Fibroblast of peridontal ligament (primary cell): ENCODE data around the gene LMLN.
A peak's percentile ranks its signal among the peaks of the same experiment; 100 is the strongest.
"Not testable (repeated sequence)": the region's sequence is repeated elsewhere in the genome, so short reads cannot be mapped to it uniquely, and the experiment has no call there.

Source experiments
- DNase-seq: peaks from one replicate; pipeline ENCODE4 v3.0.0-alpha.2; 2010; ENCODE audit errors: extremely low read depth

The LMLN gene

DNA sequence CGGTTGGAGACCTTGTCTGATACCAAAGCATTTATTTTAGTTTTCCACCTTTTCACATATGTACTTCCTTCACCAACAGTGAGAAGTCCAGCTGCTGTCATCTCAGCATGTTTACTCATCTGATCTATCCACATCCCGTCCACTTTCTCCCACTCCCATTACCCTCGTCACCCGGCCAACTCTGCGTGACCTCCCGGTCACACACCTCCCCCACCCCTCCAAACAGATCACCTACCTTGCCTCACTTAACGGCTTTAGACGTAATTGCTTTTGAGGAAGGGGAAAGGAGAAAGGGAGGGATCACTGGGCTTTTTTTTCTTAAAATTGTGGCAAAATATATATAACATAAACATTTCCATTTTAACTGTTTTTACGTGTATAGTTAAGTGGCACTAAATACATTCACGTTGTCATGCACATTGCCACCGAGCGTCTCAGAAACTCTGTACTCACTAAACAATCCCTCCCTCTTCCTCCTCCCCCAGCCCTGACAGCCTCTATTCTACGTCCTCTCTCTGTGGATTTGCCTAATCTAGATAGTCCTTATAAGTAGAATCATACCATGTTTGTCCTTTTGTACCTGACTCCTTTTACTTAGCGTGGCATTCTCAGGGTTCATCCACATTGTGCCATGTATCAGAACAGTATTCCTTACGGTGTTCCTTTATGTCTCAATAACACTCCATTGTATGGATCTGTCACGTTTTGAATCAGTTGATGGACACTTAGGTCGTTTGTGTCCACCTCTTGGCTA lies 67.2 kb downstream of the LMLN start:
- no peak for DNase-seq

DNA sequence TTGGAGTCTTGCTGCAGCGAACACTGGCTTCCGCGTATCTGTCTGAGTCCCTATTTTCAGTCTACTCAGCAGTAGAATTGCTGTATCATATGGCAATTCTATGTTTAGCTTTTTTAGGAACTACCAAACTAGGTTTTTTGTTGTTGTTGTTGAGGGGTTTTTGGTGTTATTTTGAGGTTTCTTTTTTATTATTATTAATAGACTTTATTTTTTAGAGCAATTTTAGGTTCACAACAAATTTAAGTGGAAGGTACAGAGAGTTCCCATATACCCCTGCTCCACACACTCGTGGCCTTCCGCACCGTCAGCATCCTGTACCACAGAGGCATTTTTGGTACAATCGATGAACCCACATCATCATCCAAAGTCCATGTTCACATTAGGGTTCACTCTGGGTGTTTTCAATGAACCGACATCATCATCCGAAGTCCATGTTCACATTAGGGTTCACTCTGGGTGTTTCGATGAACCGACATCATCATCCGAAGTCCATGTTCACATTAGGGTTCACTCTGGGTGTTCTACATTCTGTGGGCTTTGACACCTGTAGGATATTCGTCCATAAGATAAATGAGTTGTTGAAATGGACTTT lies 67.9 kb downstream of the LMLN start:
- DNase-seq: no peak

DNA sequence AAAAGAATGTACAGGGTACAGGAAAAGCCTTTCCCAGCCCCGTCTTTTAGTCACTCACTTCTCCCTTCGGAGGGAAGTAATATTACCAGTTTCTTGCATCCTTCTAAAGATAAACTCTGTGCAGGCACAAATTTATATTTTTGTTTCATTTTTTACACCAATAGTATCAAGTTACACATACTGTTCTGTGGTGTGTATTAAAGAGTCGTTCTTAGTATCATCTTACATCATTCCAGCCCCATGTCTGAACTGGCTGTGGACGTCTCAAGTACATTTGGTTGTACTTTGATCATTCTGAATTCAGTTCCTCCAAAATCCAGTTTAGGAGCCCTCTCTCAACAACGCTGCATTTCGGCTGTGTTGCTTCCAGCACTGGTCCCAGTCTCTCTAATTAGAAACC lies 68.7 kb downstream of the LMLN start:
- DNase-seq: peak; percentile 63

DNA sequence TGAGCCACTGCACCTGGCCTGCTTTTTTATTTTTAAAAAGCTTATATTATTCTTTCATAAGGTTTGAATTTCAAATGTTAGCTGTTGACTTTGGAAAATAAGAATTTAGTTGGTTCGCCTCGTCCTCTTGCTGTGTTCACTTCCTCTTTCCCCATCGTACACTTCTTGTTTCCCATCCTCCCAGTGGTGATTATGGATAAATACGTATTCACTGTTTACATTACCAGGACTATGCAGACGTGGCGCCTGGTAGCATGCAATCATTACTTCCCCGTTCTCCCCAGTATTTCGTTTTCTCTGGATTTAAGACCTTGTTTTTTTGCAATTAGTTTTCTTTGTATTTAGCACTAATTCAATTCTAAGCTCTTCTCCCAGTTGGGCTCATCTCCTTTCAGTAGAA lies 70.1 kb downstream of the LMLN start:
- DNase-seq: no peak

DNA sequence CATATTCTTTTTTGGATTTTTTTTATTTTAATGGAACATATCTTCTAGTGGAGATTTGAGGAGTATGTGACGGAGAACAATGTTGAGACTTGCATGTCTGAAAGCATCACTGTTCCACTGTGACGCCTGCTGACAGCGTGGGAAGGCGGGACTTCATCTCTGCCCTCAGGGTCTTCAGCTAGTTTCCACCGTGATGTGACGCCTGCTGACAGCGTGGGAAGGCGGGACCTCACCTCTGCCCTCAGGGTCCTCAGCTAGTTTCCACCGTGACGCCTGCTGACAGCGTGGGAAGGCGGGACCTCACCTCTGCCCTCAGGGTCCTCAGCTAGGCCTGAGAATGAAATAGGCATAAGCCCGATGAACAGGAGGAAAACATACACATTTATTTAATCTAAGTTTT lies 70.7 kb downstream of the LMLN start:
- DNase-seq: no peak

DNA sequence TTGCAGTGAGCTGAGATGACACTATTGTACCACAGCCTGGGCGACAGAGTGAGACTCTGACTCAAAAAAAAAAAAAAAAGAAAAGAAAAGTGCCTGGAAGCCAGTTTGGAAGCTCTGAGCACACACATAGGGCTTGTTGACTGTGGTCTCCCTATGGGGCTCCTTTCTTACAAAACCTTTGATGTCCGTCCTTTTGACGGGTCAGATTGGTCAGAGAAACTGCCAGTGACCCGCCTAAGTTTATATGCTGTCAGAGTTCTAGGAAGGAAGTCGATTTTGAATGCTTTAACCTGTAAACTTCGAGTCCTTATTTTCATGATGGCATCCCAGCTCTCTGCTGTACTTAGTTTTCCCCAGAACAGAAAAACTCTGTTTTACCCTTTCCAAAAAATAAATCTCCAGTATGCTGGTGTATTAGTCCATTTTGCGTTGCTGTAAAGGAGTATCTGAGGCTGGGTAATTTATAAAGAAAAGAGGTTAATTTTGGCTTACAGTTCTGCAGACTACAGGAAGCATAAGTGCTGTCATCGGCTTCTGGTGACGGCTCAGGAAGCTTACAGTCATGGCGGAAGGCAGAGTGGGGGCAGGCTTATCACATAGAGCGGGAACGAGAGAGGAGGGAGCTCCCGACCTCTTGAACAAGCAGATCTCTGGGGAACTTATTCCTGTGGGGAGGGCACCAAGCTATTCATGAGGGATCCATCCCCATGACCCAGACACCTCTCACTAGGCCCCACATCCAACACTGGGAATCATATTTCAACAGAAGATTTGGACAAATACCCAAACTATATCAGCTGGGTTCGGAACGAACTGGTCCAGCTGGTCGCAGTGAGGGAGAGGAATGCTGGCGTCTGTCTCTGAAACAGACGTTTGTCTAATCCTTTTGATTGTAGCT lies 72.3 kb downstream of the LMLN start:
- DNase-seq: no peak

DNA sequence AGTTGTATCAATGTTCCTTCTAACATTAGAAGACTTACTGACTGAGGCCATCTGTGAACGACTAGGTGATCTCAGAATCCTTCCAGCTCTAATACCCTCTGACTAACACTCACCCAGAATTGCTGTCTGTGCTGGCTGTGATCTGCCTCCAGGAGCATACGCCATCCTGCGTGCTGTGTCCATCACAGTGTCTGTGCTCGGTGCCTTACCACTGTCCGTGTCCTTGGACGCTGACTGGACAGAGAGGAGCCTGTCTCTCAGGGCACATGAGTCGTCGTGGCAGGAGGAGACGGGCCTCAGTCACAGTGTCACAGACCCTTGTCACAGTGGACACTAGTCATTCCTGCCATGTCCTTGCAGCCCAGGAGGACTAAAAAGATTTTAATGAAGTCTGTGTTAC lies 83.1 kb downstream of the LMLN start:
- DNase-seq: no peak

DNA sequence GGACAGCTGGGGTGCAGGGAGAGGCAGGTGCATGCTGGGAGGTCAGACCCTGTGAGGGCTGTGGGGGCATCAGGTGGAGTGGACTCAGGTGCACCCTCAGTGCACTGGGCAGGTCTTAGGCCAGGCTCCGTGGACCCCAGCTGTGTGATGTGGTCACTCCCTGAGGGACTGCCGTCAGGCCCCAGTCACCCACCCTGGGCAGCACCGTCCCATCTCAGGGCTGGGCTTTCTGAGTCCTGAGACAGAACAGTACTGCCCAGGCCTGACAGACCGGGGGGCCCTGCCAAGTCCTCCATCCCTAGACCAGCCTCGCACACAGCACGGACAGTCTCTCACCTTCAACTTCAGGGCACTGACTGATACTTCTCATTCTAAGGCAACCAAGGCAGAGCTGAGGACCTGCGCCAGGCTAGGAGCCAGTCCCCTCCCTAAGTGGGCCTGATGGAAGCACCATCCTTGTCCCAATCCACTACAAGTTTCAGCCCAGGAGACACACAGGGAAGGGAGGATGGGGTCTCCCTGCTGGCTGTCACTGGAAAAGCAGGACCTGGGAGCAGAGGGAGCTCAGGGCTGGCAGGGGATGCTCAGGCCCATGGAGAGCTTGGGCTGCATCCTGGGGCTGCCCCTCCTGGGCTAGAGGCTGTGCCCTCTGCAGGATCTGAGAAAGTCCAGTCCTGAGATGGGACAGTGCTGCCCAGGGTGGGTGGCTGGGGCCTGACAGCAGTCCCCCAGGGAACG lies 86.3 kb downstream of the LMLN start:
- no peak for DNase-seq

DNA sequence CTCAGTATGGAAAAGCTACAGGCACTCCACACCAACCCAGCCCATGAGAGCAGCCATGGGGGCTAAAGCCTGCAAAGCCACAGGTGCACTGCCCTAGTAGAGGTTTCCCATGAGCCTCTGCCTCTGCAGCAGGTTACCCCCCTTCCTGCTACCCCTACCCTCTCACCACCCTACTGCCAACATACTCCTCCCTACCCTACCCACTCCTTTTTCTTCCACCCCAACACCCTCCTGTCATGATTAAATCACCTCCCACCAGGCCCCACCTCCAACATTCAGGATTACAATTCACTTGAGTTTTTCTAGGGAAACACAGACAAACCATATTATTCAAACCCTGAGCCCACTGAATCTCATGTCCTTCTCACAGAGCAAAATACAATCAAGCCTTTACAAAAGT lies 88.4 kb downstream of the LMLN start:
- no peak for DNase-seq

DNA sequence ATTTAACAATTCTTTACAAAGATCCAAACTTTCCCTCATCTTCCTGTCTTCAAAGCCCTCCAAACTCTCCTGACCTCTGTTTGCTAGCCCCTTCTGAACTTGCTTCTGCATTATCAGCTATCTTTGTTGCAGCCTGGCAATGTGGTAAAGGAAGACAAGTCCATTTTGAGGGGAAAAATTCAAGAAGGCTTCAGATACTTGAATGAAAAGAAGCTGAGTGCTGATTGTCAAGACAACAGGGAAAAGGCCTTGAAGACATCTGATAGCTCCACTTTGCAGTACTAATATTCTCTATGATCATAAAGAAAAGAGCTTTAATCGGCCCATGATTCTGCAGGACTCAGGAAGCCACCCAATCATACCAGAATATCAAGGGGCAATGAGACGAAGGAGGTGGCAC lies 91.8 kb downstream of the LMLN start:
- no peak for DNase-seq

DNA sequence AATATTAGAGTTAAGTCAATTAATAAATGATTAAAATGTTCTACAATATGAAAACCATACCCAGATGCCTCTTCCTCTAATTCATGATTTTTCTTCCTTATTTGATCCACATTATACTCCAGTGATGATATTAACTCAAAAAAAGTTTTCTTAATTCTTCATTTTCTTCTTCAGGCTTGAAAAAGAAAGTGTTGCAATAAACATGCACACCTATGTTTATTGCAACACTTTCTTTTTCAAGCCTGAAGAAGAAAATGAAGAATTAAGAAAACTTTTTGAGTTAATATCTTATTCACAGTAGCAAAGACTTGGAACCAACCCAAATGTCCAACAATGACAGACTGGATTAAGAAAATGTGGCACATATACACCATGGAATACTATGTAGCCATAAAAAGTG lies 93.4 kb downstream of the LMLN start:
- DNase-seq: not testable (repeated sequence)

DNA sequence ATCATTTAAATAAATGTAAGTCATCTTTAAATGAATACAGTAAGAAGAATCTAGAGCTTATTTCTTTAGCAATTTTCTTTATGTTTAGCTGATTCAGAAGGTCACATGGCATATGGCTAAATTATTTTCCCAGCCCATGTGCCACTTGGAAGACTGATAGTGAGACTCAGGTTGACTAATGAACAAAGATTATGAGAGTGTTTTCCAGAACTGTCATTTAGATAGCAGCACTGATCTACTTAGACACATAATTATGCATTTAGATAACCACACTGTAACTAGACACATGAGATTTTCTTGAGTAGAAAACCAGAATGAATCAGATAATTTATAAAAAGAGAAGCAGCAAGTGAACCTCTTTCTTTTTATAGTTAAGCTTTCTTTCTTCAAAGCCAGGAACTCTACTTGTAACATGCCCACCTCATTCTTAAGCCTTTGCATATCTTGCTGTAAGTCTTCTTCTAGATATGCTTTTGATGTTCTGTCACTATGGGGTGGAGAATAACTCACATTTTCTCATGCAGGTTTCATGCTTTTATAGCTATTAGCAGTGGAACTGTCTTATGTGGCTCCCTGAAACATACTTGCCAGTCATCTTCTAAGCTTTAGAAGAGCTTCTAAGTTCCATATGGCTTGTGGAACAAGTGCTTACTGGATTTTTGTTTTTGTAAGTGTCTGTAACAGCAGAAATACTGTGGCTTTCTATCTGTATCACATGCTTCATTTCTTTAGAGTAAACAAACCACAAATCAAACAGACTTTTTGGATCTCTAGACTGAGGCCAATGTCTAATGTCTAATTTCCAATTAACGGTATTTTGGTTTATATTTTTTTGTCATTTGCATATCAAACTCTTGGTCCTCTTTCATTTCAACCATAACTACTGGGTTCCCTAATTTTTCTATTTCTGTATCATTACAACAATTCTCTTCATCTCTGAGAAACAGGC lies 101.4 kb downstream of the LMLN start:
- no peak for DNase-seq

DNA sequence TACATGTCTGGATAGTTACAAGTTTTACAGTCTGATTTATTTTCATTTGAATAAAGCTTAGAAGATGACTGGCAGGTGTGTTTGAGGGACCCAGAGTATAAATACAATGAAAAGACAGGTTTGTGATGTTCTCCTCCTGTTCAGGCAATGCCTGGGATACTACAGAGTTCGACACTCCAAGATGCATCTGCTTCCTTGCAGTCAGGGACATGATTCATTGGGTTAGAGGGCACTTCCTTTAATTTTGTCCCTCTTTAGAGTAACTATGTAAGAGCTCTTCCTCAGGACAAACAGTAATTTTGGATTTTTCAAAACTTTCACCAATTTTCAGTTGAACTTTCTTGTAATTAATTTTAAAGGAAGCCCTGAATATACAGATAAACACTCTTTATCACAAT lies 102.0 kb downstream of the LMLN start:
- no peak for DNase-seq

DNA sequence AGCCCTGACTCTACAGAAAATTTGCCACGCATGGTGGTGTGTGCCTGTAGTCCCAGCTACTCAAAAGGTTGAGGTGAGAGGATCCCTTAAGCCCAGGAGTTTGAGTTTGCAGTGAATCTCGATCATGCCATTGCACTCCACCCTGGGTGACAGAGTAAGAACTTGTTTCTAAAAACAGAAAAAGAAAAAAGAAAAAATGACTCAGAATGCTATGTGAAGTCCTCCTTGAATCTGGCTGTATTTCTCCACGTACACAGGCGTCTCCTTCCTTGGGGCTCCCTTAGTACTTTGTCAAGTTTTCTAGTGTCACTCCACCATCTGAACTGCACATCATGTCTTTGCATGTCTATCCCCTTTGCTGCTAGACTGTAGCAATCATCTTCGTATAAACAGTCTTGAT lies 104.4 kb downstream of the LMLN start:
- no peak for DNase-seq

DNA sequence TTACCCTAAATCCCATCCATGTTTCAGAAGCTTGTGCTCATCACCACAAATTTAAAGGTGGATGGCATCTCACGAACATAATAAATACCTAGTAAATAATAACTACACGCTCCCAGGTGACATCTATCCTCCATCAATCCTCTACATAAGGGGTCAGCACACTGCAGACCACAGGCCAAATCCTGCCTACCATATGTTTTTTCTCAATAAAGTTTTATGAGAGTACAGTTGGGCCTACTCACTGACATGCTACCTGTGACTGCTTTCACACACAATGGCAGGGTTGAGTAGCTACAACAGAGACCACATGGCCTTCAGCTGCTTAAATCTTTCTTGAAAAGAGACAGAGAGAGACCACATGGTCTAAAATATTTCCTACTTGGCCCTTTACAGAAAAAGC lies 105.9 kb downstream of the LMLN start:
- no peak for DNase-seq

DNA sequence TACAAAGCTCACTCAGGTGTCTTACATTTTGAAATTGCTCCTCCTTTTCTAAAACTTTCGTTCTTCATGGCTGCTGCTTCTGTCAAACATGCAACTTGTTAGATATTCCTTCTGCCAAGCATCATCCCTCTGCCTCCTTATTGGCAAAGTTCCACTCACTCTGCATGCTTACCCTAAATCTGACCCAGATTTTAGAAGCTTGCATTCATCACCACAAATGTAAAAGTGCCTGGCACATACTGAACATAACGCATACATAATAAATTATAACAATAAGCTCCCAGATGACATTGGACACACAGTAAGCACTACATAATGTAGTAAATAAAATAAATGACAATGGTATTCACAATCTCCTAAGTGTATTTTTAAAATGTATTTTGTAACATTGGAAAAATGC lies 107.4 kb downstream of the LMLN start:
- DNase-seq: no peak

DNA sequence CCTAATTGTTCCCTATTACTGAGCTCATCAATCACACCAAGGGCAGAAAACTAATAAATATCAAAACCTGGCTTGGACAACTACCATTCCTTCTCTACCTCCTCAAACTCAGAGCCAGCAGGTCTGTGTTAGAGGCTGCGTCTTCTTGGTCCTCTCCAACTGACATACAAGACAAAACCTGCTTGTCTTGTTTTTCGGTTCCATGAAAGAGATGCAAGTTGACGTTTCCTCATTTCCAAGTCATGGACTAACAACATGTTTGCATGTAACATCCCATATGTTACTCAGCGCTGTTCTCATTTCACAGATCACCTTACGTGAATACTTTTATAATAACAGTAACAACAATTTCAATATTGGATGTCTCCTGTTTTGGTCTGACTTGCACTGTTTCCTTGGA lies 110.9 kb downstream of the LMLN start:
- DNase-seq: no peak

DNA sequence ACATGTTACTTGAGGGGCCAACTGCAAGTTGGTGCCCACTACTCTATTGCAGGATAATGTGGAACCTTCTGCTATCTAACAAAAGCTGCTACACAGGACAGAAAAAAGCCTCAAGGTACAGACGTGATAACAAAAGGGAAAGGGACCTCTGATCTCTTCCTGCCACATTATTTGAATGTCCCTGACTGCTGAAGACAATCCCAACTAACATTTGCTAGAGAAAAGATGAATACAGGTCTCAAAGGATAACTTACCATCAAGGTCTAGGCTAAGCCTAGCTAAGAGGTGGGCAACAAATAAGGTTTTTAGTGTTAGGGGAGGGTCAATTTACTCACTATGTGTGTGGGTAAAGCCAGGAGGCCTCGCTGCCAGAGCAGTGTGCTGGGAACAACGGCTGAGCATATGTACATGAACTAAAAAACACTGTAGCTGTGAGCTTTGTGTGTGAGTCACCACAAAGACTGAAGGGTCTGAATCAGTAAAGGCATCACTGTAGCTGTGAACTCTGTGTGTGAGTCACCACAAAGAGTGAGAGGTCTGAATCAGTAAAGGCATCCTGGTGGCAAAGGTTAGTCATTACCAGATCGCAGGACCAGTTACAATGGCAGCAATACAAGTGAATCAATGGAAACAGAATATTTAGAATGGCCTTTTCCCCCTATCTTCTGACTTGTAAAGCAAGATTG lies 111.7 kb downstream of the LMLN start:
- DNase-seq: peak; percentile 30

DNA sequence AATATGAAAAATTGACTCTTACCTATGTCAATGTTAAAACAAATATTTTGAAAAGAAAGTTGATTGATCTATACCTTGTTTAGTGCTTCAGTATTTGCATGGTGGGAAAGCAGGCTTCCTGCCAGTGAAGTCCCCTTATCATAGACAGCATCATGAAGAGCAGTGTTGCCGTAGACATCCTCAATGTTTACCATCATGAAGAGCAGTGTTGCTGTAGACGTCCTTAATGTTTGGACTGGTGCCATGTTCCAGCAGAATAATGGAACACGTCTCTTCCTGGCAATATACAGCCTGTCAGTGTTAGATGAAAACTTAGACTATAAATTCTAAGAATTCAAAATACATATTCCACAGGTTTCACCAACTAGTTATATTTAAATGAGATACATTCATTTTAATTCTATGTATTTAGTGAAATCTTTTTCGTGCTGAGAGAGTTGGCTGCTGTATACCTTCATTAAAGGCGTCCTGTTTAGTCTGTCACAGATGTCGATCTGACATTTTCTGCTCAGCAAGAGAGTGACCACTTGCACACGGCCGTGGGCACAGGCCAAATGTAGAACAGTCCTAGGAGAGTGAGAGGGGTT lies 116.8 kb downstream of the LMLN start:
- no peak for DNase-seq
